ENCODE measurements around the gene LSP1.
A peak's percentile ranks its signal among the peaks of the same experiment; 100 is the strongest.

Gene LSP1

DNA sequence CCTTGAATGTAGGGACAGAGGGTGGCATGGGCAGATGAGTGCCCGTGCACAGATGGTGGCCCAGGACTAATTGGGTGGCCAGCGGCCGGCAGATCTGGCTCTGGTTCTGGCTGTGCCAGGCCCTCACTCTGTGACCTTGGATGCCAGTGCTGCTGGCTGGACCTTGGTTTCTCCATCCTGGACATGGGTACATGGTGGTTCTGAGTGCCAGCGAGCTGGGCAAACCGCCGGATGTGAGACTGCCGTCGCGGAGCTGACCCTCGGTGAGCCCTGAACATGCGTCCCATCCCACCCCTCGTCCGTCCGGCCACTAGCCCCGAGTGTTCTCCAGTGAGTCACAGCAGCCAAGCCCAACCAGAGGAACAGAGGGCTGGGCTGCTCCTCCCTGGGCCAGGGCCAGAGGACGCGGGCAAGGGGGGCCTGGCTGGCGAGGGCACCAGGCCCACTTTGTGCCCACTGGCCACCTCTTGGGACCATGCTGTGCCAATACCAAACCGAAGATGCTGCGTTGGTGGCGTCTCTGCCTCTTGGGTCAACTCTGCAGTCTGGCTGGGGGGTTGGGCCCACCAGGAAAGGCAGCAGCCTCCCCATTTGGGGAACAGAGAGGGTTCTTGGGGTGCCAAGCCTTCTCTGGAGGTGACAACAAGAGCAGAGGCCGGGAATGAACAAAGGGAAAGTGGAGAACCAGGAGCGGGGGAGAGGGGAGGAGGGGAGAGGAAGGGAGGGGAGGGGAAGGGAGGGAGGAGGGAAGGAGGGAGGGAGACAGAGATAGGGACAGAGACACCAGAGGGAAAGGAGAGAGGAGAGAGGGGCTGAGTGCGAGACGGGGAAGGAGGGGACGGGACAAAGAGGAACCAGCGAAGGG is 10.7 kb downstream of the LSP1 start:
- H3K4me3 ChIP-seq (ENCODE audit: low read length), result no peak overlapping the region
- DNase-seq (ENCODE audit: low read depth), result peak; percentile 81
- TF ChIP-seq, protein P1, sequence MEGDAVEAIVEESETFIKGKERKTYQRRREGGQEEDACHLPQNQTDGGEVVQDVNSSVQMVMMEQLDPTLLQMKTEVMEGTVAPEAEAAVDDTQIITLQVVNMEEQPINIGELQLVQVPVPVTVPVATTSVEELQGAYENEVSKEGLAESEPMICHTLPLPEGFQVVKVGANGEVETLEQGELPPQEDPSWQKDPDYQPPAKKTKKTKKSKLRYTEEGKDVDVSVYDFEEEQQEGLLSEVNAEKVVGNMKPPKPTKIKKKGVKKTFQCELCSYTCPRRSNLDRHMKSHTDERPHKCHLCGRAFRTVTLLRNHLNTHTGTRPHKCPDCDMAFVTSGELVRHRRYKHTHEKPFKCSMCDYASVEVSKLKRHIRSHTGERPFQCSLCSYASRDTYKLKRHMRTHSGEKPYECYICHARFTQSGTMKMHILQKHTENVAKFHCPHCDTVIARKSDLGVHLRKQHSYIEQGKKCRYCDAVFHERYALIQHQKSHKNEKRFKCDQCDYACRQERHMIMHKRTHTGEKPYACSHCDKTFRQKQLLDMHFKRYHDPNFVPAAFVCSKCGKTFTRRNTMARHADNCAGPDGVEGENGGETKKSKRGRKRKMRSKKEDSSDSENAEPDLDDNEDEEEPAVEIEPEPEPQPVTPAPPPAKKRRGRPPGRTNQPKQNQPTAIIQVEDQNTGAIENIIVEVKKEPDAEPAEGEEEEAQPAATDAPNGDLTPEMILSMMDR (IDR thresholded peaks at IDR 0.05; ENCODE audit: insufficient read depth, low read depth, low read length, missing control alignments), result no peak

DNA sequence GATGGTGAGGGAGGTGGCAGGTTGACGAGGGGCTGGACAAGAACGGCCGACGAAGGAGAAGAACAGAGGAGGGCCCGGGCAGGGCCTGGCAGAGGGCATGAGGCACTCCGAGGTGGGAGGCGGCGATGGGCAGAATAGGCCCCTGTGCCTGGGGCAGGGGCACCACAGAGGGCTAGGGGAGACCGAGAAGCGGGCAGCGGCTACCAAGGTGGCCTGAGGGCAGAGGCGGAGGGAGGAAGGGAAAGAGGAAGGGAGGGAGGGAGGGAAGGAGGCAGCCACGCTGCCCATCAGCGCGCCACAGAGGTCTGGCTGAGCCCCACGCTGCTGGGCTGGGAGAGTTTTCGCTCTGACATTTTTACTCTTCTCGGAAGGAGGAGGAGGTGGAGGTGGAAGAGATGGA is 11.3 kb downstream of the LSP1 start:
- no peak overlapping the region for H3K4me3 ChIP-seq (ENCODE audit: low read length)
- TF ChIP-seq, protein P1 (IDR thresholded peaks at IDR 0.05; ENCODE audit: insufficient read depth, low read depth, low read length, missing control alignments), result no peak
- no peak for DNase-seq (ENCODE audit: low read depth)

DNA sequence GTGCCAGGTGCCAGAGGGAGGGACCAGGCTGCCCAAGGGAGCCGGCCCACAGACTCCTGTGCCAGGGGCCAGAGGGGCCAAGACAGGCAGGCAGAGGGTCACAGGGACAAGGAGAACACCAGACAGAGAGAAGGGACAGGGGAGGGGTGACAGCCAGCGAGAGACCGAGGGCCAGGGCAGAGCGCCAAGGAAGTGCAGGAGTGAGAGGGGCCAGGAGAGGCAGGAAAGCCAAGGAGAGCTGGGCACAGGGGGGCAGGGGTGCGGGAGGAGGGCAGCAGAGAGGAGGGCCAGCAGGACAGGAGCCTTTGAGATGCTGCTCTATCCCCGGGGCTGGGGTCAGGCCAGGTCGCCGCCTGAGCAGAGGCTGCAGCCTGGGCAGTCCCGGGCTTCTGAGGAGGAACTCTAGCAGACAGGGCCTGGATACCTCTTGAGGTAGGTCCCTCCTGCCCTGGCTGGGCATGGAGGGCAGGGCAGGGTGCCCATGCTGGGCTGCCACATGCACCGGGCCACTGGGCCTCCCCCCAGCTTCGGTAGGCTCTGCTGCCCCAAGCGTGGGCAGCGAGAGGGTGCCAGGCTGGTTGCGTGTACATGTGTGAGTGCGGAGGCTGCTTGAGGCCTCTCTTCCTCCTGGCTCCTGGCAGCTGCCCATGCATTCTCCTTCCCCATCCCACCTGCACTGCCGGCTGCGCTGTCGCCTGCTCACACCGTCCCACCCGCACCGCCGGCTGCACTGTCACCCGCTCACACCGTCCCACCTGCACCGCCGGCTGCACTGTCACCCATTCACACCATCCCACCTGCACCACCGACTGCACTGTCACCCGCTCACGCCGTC is 12.2 kb downstream of the LSP1 start:
- DNase-seq (ENCODE audit: low read depth), result no peak
- H3K4me3 ChIP-seq (ENCODE audit: low read length), result no peak overlapping the region
- TF ChIP-seq, protein P1 (IDR thresholded peaks at IDR 0.05; ENCODE audit: insufficient read depth, low read depth, low read length, missing control alignments), result no peak

GRCh38 chr11:1866226-1866625 is 13.3 kb downstream of the LSP1 start:
- H3K4me3 ChIP-seq (ENCODE audit: low read length), result no peak overlapping the region
- no peak for DNase-seq (ENCODE audit: low read depth)
- TF ChIP-seq, protein P1 (IDR thresholded peaks at IDR 0.05; ENCODE audit: insufficient read depth, low read depth, low read length, missing control alignments), result no peak

DNA sequence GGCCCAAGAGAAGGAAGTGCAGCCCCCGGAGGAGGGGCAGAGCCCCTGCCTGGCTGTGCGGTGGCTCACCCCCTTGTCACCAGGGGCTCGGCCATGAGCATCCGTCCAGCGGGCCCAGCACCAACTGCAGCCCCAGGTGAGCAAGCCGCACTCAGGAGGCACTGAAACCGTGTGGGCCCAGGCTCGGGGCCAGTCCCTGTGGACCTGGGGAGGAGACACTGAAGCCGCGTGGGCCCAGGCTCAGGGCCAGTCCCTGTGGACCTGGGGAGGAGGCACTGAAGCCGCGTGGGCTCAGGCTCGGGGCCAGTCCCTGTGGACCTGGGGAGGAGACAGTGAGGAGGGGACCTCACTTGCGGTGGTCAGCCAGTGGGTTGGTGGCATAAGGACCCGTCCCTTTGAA is 13.9 kb downstream of the LSP1 start:
- no peak overlapping the region for H3K4me3 ChIP-seq (ENCODE audit: low read length)
- TF ChIP-seq, protein P1 (IDR thresholded peaks at IDR 0.05; ENCODE audit: insufficient read depth, low read depth, low read length, missing control alignments), result no peak
- no peak for DNase-seq (ENCODE audit: low read depth)

DNA sequence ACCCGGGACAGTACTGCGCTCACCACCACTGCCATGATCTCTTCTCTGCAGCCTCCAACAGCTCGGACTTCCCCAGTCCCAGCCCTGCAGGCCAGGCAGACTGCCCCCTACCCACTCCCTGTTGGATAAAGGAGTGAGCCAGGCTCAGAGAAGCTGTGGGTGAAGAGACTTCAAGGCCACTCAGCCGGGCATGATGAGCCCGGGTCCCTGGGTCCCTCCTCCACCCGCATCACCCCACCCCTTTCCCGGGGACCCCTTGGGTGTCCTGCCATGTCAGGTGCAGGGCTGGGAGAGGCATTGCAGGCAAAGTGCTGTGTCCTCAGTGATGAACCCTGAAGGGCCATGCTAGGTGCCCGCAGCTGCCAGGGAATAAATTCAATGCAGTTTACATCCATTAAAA is 14.5 kb downstream of the LSP1 start:
- TF ChIP-seq, protein P1 (IDR thresholded peaks at IDR 0.05; ENCODE audit: insufficient read depth, low read depth, low read length, missing control alignments), result no peak
- H3K4me3 ChIP-seq (ENCODE audit: low read length), result no peak overlapping the region
- no peak for DNase-seq (ENCODE audit: low read depth)

Measured in epithelial cell of esophagus (primary cell).